ENCODE data around the gene NBL1.

GRCh38 chr1:19648689-19649088 is 4.6 kb downstream of the NBL1 start:
- no peak for TF ChIP-seq GABPA (IDR thresholded peaks at IDR 0.05 in 1 of 2, conservative IDR thresholded peaks at IDR 0.05 in 1 of 2)
- TF ChIP-seq JUND (IDR thresholded peaks at IDR 0.05) = no peak
- TF ChIP-seq CTCF (IDR thresholded peaks at IDR 0.05; ENCODE audit: low read depth, low read length, missing input control) = no peak
- no peak for TF ChIP-seq NR2F2 (IDR thresholded peaks at IDR 0.05)
- no peak for TF ChIP-seq TAF1 (conservative IDR thresholded peaks at IDR 0.05)
